Naive B cell (primary cell): Measurements from ENCODE around the gene FAAP20. TPM values are rescaled to one million over a fixed set of nuclear protein-coding genes. Genes with fewer than 3 reads are reported as not detected.

ENCODE experiments used
- ATAC-seq, 2 donors: fragments of 150-1000 bp; cut with Tn5 transposase; 2 replicates each; pipeline ENCODE4 v1.10.0; 2021; ENCODE audit warnings: low read depth in 2 of 2, mild to moderate bottlenecking in 2 of 2, moderate library complexity in 2 of 2
- DNase-seq: peaks from one replicate; pipeline ENCODE4 v3.0.0; 2022
- H3K27ac Mint-ChIP-seq, 6 donors: one replicate each; pipeline ENCODE4 v1.8.0; 2020 to 2022; ENCODE audit warnings: mild to moderate bottlenecking in 6 of 6, mixed read lengths in 6 of 6, moderate library complexity in 5 of 6, inconsistent platforms in 2 of 6
- H3K27me3 Mint-ChIP-seq, 3 donors: one replicate each; pipeline ENCODE4 v1.8.0; 2021 to 2022; ENCODE audit warnings: mixed read lengths in 3 of 3, mild to moderate bottlenecking in 1 of 3
- H3K36me3 Mint-ChIP-seq, 2 donors: one replicate each; pipeline ENCODE4 v1.8.0; 2020 to 2022; ENCODE audit warnings: mixed read lengths in 2 of 2, inconsistent platforms in 1 of 2, mild to moderate bottlenecking in 1 of 2
- H3K4me1 Mint-ChIP-seq, 3 donors: one replicate each; pipeline ENCODE4 v1.8.0; 2020 to 2022; ENCODE audit warnings: mixed read lengths in 3 of 3, inconsistent platforms in 1 of 3, mild to moderate bottlenecking in 1 of 3, moderate library complexity in 1 of 3
- H3K4me3 Mint-ChIP-seq, 8 donors: one replicate each; pipeline ENCODE4 v1.8.0; 2020 to 2022; ENCODE audit warnings: mild to moderate bottlenecking in 8 of 8, mixed read lengths in 8 of 8, moderate library complexity in 8 of 8, inconsistent platforms in 2 of 8
- H3K9me3 Mint-ChIP-seq, 7 donors: one replicate each; pipeline ENCODE4 v1.8.0; 2020 to 2022; ENCODE audit warnings: mixed read lengths in 7 of 7, mild to moderate bottlenecking in 5 of 7, inconsistent platforms in 2 of 7, moderate library complexity in 1 of 7
- polyA plus RNA-seq, 6 donors: library from polyadenylated mRNA; unstranded; fragments of 300-500 nt; fragmentation: Illumina TruSeq; gene quantifications; one replicate each; pipeline ENCODE4 v1.2.3, GENCODE V29; 2021; ENCODE audit warnings: low read depth in 6 of 6

FAAP20 gene
- polyA plus RNA-seq, 6 donors from 2014 or later, result 67.1 to 90.7 (median 77.7) TPM

- DNase-seq, result no peak
- Mint-ChIP-seq H3K36me3 (no peaks in the 10 kb centered on the region), H3K27ac (no peak overlapping the region), H3K27me3 (no peaks in the 10 kb centered on the region), H3K4me1 (peaks cover 3 to 7% (median 4%) of the 10 kb centered on the region in 3 donors), H3K4me3 (no peak overlapping the region), H3K9me3 (no peaks in the 10 kb centered on the region)
- no peak for ATAC-seq
These were observed 53.5 kb downstream of the FAAP20 start for GRCh38 chr1:2141025-2141424.

Other genes with a start within 250 kb of the FAAP20 start
- not detected for gene CFAP74, start 191.0 kb downstream of the FAAP20 start, polyA plus RNA-seq
- gene GABRD, start 175.4 kb downstream of the FAAP20 start, polyA plus RNA-seq, result not detected
- 10 to 100 TPM in 2 of 6 donors, 1 to 10 TPM in 4; 5.7 to 12.4 (median 9.3) TPM for gene PRKCZ, start 144.4 kb downstream of the FAAP20 start, polyA plus RNA-seq
- gene SKI, start 33.5 kb upstream of the FAAP20 start, polyA plus RNA-seq, result 1 to 10 TPM in 1 of 6 donors, under 1 TPM in 4, not detected in 1; 0.26 to 1.3 (median 0.52) TPM
- gene MORN1, start 196.8 kb upstream of the FAAP20 start, polyA plus RNA-seq, result 1 to 10 TPM in 5 of 6 donors, under 1 TPM in 1; 0.29 to 7.1 (median 6.1) TPM
- gene RER1, start 197.1 kb upstream of the FAAP20 start, polyA plus RNA-seq, result 100 to 1,000 TPM; 116 to 129 (median 121) TPM
- gene PEX10, start 217.8 kb upstream of the FAAP20 start, polyA plus RNA-seq, result 10 to 100 TPM; 10.7 to 24.1 (median 15.1) TPM